Measurements from ENCODE around the gene VWCE. TPM values are rescaled to one million over a fixed set of nuclear protein-coding genes. Genes with fewer than 3 reads are reported as not detected.

The VWCE gene
- total RNA-seq, 1 donor from 2014 or later, result 2.7 TPM

- peak; percentile 85 for DNase-seq (ENCODE audit: low read depth)
These were observed 33.2 kb upstream of the VWCE start for GRCh38 chr11:61328351-61328750.

GRCh38 chr11:61327669-61328071 is 32.6 kb upstream of the VWCE start:
- DNase-seq (ENCODE audit: low read depth), result peak; percentile 31

- DNase-seq (ENCODE audit: low read depth), result no peak
These were observed 30.7 kb upstream of the VWCE start for GRCh38 chr11:61325649-61326414.

GRCh38 chr11:61315260-61315659 is 20.1 kb upstream of the VWCE start:
- no peak for DNase-seq (ENCODE audit: low read depth)

- DNase-seq (ENCODE audit: low read depth), result no peak
These were observed 15.6 kb upstream of the VWCE start for GRCh38 chr11:61310749-61311148.

- DNase-seq (ENCODE audit: low read depth), result peak; percentile 48
These were observed 14.6 kb upstream of the VWCE start for GRCh38 chr11:61309739-61310138.

- DNase-seq (ENCODE audit: low read depth), result no peak
These were observed 14.0 kb upstream of the VWCE start for GRCh38 chr11:61309141-61309540.

- DNase-seq (ENCODE audit: low read depth), result peak; percentile 21
These were observed 12.2 kb upstream of the VWCE start for GRCh38 chr11:61307354-61307753.

GRCh38 chr11:61306221-61306620 is 11.1 kb upstream of the VWCE start:
- DNase-seq (ENCODE audit: low read depth), result no peak

GRCh38 chr11:61305417-61305816 is 10.3 kb upstream of the VWCE start:
- DNase-seq (ENCODE audit: low read depth), result no peak

- no peak for DNase-seq (ENCODE audit: low read depth)
These were observed 8.6 kb upstream of the VWCE start for GRCh38 chr11:61303725-61304124.

- no peak for DNase-seq (ENCODE audit: low read depth)
These were observed 7.4 kb upstream of the VWCE start for GRCh38 chr11:61302550-61302949.

GRCh38 chr11:61298663-61299244 is 3.6 kb upstream of the VWCE start:
- peak; percentile 31 for DNase-seq (ENCODE audit: low read depth)

GRCh38 chr11:61297746-61298145 is 2.6 kb upstream of the VWCE start:
- DNase-seq (ENCODE audit: low read depth), result peak; percentile 97

- DNase-seq (ENCODE audit: low read depth), result no peak
These were observed 2.2 kb upstream of the VWCE start for GRCh38 chr11:61297341-61297740.

GRCh38 chr11:61295596-61295926 is 445 bp upstream of the VWCE start:
- DNase-seq (ENCODE audit: low read depth), result peak; percentile 65

- peak; percentile 67 for DNase-seq (ENCODE audit: low read depth)
These were observed 1.0 kb downstream of the VWCE start for GRCh38 chr11:61293867-61294716.

- DNase-seq (ENCODE audit: low read depth), result no peak
These were observed 2.8 kb downstream of the VWCE start for GRCh38 chr11:61292356-61292755.

- no peak for DNase-seq (ENCODE audit: low read depth)
These were observed 4.0 kb downstream of the VWCE start for GRCh38 chr11:61290905-61291690.

- no peak for DNase-seq (ENCODE audit: low read depth)
These were observed 7.7 kb downstream of the VWCE start for GRCh38 chr11:61287338-61287977.

GRCh38 chr11:61283613-61284012 is 11.5 kb downstream of the VWCE start:
- DNase-seq (ENCODE audit: low read depth), result no peak

Measured in myocyte (in vitro differentiated cells).